HG02798 (cell line): Measurements from ENCODE around the gene PLEKHG2.

Experiments
- ATAC-seq: cut with Tn5 transposase; IDR thresholded peaks from one replicate; pipeline ENCODE4 v1.9.1; 2021; ENCODE audit warnings: mild to moderate bottlenecking; ENCODE audit not compliant: unreplicated experiment, poor library complexity

PLEKHG2 gene

GRCh38 chr19:39384839-39385568 lies 27.5 kb upstream of the PLEKHG2 start:
- no peak for ATAC-seq

GRCh38 chr19:39385629-39386411 lies 26.6 kb upstream of the PLEKHG2 start:
- no peak for ATAC-seq

DNA sequence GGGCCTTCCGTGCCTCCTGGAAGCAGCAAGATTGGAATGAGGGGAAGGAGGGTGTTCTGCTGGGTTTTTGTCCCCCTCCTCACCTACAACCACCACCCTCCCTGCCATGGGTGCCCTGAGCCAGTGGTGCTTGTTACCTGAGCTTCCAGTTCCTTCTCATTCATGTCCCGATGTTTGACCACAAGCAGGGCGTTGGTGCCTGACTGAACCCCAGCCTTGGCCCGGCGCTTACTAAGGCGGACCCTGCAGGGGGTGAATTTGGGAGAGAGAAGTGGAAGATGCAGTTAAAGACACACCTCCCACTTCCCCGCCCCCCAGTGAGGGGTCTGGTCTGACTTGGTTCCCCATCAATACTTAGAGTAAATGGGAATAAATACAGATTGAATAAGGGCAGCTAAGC lies 25.9 kb upstream of the PLEKHG2 start:
- ATAC-seq, result no peak

- no peak for ATAC-seq
Observed at GRCh38 chr19:39388657-39389056, 23.8 kb upstream of the PLEKHG2 start.

DNA sequence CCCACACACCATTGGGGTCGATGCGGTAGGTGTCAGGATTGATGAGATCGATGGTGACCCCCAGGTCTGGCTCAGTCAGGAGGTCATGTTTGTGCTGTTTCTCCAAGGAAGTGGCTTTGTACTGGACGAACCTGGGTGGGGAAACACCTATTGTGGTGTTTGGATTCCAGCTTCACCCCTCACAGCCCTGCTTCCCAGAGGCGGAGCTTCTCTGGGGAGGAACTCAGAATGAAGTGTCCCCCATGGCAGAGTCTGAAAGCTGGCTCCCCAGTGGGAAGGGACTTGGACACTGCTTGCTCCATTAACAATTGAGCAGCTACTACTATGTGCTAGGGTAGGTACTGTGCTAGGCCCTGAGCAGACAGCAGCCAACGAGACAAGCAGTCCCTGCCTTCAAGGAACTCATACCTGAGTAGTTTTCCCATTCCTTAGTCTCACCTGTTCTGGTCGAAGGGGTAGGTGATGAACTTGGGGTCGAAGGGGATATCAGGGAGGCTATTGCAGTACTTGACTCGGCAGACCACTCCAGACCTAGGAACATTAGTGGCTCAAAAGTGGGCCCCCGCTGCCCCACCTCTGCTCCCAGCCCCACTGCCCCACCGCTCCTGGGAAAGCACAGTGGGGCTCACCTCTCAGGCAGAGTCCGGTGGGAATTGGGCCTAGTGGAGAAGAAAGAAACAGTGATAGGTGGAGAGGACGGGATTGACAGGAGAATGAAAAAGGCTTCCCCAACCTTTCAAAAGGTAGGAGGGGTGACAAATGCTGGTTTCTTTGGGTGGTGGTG lies 22.6 kb upstream of the PLEKHG2 start:
- ATAC-seq, result no peak

GRCh38 chr19:39390451-39390750 lies 22.1 kb upstream of the PLEKHG2 start:
- ATAC-seq, result no peak

- ATAC-seq, result peak; percentile 96
Observed at GRCh38 chr19:39390751-39391437, 21.6 kb upstream of the PLEKHG2 start, which contains the start of the genes MED29 and PAF1. TSS of gene MED29 (plus strand) at chr19:39391378. CDS start at chr19:39391423, 45 bp downstream. TSS of gene PAF1 (minus strand) at chr19:39391106. CDS start at chr19:39390864, 242 bp downstream.

GRCh38 chr19:39397360-39398296 lies 14.8 kb upstream of the PLEKHG2 start:
- ATAC-seq, result peak; percentile 38

- no peak for ATAC-seq
Observed at GRCh38 chr19:39398297-39398864, 14.1 kb upstream of the PLEKHG2 start.

DNA sequence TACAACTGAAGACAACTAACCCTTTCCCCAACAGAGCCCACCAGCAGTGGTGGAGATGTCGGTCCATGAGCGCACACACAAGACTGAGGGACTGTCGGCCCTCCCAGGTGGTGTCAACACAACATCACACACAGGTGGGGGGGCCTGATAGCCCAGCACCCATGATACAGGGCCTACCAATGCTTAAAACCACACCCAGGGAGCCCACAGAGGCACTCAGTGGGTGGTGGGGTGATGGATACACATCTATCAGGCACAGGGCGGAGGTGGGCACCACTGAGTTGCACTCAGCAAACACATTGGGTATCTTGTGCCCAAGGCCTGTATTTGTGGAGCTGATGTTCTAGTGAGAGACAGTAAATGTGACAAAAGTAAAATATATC lies 12.8 kb upstream of the PLEKHG2 start:
- ATAC-seq, result no peak

DNA sequence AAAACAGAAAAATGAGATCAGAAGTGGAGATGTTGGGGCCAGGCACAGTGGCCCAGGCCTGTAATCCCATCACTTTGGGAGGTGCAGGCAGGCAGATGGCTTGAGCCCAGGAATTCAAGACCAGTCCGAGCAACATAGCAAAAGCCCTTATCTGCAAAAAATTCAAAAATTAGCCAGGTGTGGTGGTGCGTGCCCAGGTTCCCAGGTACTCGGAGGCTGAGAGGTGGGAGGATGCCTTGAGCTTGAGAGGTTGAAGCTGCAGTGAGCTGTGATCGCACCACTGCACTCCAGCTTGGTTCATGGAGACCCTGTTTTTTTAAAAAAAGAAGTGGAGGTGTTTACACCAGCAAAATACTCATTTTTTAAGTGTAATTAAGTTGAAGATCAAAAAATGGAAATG lies 12.4 kb upstream of the PLEKHG2 start:
- ATAC-seq, result no peak

- no peak for ATAC-seq
Observed at GRCh38 chr19:39401070-39401548, 11.4 kb upstream of the PLEKHG2 start.

DNA sequence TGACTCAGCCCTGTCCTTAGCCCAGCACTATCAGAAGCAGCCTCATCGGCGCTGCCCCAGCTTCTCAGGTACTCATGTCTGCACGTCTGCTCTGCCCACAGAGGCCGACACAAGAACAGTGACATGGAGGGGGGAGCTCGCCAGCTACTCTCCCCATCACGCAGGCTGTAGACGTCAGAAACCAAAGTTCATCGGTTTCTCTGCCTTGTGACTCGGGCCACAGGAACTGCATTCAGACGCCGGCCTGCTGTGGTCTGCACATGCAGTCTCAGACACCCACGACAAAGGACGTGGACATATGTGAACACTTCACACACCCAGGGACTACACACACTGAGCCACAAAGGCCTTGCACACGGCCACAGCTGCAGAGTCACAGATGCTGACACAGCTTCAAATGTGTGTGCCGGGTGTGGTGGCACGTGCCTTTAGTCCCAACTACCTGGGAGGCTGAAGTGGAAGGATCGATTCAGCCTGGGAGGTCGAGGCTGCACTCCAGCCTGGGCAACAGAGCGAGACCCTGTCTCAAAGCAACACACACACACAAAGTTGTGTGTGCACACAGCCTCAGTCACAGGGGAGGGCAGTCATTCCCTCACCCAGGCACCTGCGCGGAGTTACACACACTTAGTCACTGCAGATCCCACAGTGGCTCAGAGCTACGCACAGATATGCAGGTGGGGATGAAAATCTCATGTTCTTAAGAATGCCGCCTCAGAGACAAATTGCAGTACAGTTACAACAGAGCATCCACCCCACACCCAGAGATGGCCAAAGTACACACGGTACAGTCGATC lies 10.7 kb upstream of the PLEKHG2 start:
- peak; percentile 26 for ATAC-seq

- peak; percentile 33 for ATAC-seq
Observed at GRCh38 chr19:39402346-39403300, 9.8 kb upstream of the PLEKHG2 start.

- ATAC-seq, result peak; percentile 23
Observed at GRCh38 chr19:39403331-39404312, 8.8 kb upstream of the PLEKHG2 start.
